PC-3 (cell line): Measurements from ENCODE around the gene ZNF576. TPM values are rescaled to one million over a fixed set of nuclear protein-coding genes. Genes with fewer than 3 reads are reported as not detected.

ENCODE experiments used
- ATAC-seq: fragments of 200-7000 bp; cut with Tn5 transposase; 2 replicates; pipeline ENCODE4 v1.9.1; 2020; ENCODE audit warnings: mild to moderate bottlenecking, moderate library complexity
- BruUV-seq: library from RNA; stranded (reverse); fragments of 400-500 nt; replicated peaks from 2 replicates; lab custom pipeline; 2021; lab: Mats Ljungman, UMichigan
- CTCF ChIA-PET: fragments of 300-600 bp; sonication (Branson Sonifier 250); formaldehyde crosslinking; loops from one replicate; lab custom pipeline; 2022; ENCODE audit warnings: antibody characterized with exemption; lab: Charles Lee
- POLR2A ChIA-PET: fragments of 300-600 bp; sonication (Branson Sonifier 250); formaldehyde crosslinking; loops from one replicate; lab custom pipeline; 2022; ENCODE audit warnings: antibody characterized with exemption; ENCODE audit not compliant: unreplicated experiment; lab: Charles Lee
- DNase-seq: peaks from one replicate; pipeline ENCODE4 v3.0.0-alpha.2; 2015
- H2AFZ ChIP-seq: fragments of 300-600 bp; sonication (generic); 2 replicates; pipeline ENCODE4 v1.6.0; 2016; ENCODE audit warnings: antibody characterized with exemption, low read length
- H3F3A ChIP-seq: fragments of 300-600 bp; sonication (generic); one replicate; pipeline ENCODE4 v1.6.0; 2017; ENCODE audit warnings: antibody characterized with exemption, low read length, control low read depth, mild to moderate bottlenecking; ENCODE audit not compliant: unreplicated experiment
- H3K27ac ChIP-seq: fragments of 300-600 bp; sonication (generic); 2 replicates; pipeline ENCODE4 v1.5.1; 2016; ENCODE audit warnings: mild to moderate bottlenecking, low read length
- H3K27me3 ChIP-seq: fragments of 300-600 bp; sonication (generic); 2 replicates; pipeline ENCODE4 v1.6.1; 2016; ENCODE audit warnings: low read length, mixed read lengths
- H3K36me3 ChIP-seq: fragments of 300-600 bp; sonication (generic); 2 replicates; pipeline ENCODE4 v1.6.1; 2016; ENCODE audit warnings: low read depth, mixed run types, low read length, mixed read lengths
- H3K4me1 ChIP-seq: fragments of 300-600 bp; sonication (generic); 2 replicates; pipeline ENCODE4 v1.5.1; 2016; ENCODE audit warnings: low read length; ENCODE audit not compliant: insufficient read depth
- H3K4me2 ChIP-seq: fragments of 300-600 bp; sonication (generic); 2 replicates; pipeline ENCODE4 v1.6.0; 2016; ENCODE audit warnings: low read length
- H3K4me3 ChIP-seq: fragments of 300-600 bp; sonication (generic); 2 replicates; pipeline ENCODE4 v1.5.1; 2016; ENCODE audit warnings: mild to moderate bottlenecking, low read length, mixed read lengths
- H3K79me2 ChIP-seq: fragments of 300-600 bp; sonication (generic); 2 replicates; pipeline ENCODE4 v1.6.1; 2017; ENCODE audit warnings: low read length, mixed read lengths
- H3K9ac ChIP-seq: fragments of 300-600 bp; sonication (generic); 2 replicates; pipeline ENCODE4 v1.6.0; 2016; ENCODE audit warnings: mild to moderate bottlenecking, low read length
- H3K9me2 ChIP-seq: fragments of 300-600 bp; sonication (generic); replicated peaks from 2 replicates; pipeline ENCODE4 v1.6.1; 2016; ENCODE audit warnings: mixed run types, low read length, mixed read lengths
- H3K9me3 ChIP-seq: fragments of 300-600 bp; sonication (generic); 2 replicates; pipeline ENCODE4 v1.6.1; 2016; ENCODE audit warnings: low read length, mixed read lengths
- H4K20me1 ChIP-seq: fragments of 300-600 bp; sonication (generic); 2 replicates; pipeline ENCODE4 v1.6.1; 2016; ENCODE audit warnings: low read length, mixed read lengths
- EZH2 ChIP-seq: fragments of 300-600 bp; sonication (generic); IDR thresholded peaks from one replicate; pipeline ENCODE4 v1.6.1; 2017; ENCODE audit warnings: antibody characterized with exemption, mild to moderate bottlenecking, low read length; ENCODE audit not compliant: unreplicated experiment
- EZH2phosphoT487 ChIP-seq: fragments of 300-600 bp; sonication (generic); IDR thresholded peaks from 2 replicates; pipeline ENCODE4 v1.6.1; 2018; ENCODE audit warnings: mild to moderate bottlenecking, antibody characterized with exemption, low read length, borderline replicate concordance
- intact Hi-C: fragments of 100-400 bp; cut with micrococcal nuclease; formaldehyde crosslinking; loops from 2 replicates; pipeline ENCODE4 v1.9.0; 2023
- total RNA-seq: library from RNA; depleted of rRNA; stranded (reverse); fragments of >200 nt; gene quantifications from 2 replicates; pipeline ENCODE4 v1.2.3, GENCODE V29; 2014
- TF ChIP-seq, protein P1 (sequence below): fragments of 300-600 bp; sonication (generic); conservative IDR thresholded peaks from 2 replicates; pipeline ENCODE4 v1.5.1; 2017; ENCODE audit warnings: antibody characterized with exemption, low read depth, mild to moderate bottlenecking, low read length

ZNF576 gene
- total RNA-seq, 1 experiment from 2014 or later: 14.7 TPM

DNA sequence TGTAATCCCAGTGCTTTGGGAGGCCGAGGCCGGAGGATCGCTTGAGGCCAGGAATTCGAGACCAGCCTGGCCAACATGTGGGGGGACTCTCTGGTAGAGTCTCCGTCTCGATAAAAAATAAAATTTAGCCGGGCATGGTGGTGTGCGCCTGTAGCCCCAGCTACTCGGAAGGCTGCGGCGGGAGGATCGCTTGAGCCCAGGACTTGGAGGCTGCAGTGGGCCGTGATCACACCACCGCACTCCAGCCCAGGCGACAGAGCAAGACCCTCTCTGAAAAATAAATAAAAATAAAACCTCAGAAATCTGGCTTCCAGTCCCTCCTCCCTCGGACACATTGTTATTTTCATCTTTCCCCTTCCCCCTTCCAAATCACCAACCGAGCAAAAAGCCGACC, 793 bp upstream of the ZNF576 start:
- intact Hi-C loops: loop anchor here (2.0 kb wide), 1 partner anchor 61 kb away; no protein-coding TSS in a partner anchor
- peak overlapping the region; percentile 10; the same call in 1 of the 2 replicates for H3K27ac ChIP-seq
- peaks cover 14% of the 10 kb centered on the region for H3K4me1 ChIP-seq
- H3K27me3 ChIP-seq: no peaks in the 10 kb centered on the region
- CTCF ChIA-PET: interaction anchor here (0.5 kb wide), 1 partner anchor 131 kb away, joined by 3 read pairs; no protein-coding TSS in a partner anchor
- ATAC-seq: peak; percentile 10; the same call in 1 of the 2 replicates
- H3K79me2 ChIP-seq: peaks cover 47% of the 10 kb centered on the region
- no peaks in the 10 kb centered on the region for H3K9me2 ChIP-seq
- POLR2A ChIA-PET: interaction anchor here (0.5 to 1.1 kb wide), 2 partner anchors 42 to 73 kb away, joined by 3 to 6 read pairs; no protein-coding TSS in a partner anchor
- BruUV-seq: TSS peak; percentile 84
- H3K4me3 ChIP-seq: peak overlapping the region; percentile 78
- H3K9me3 ChIP-seq: no peaks in the 10 kb centered on the region
- no peaks in the 10 kb centered on the region for H3F3A ChIP-seq
- H3K36me3 ChIP-seq: no peaks in the 10 kb centered on the region; the same call in 1 of the 2 replicates
- H2AFZ ChIP-seq: peak overlapping the region; percentile 88
- DNase-seq: no peak
- H4K20me1 ChIP-seq: no peaks in the 10 kb centered on the region
- H3K9ac ChIP-seq: peak overlapping the region; percentile 81
- H3K4me2 ChIP-seq: peak overlapping the region; percentile 93
- TF ChIP-seq, protein P1, sequence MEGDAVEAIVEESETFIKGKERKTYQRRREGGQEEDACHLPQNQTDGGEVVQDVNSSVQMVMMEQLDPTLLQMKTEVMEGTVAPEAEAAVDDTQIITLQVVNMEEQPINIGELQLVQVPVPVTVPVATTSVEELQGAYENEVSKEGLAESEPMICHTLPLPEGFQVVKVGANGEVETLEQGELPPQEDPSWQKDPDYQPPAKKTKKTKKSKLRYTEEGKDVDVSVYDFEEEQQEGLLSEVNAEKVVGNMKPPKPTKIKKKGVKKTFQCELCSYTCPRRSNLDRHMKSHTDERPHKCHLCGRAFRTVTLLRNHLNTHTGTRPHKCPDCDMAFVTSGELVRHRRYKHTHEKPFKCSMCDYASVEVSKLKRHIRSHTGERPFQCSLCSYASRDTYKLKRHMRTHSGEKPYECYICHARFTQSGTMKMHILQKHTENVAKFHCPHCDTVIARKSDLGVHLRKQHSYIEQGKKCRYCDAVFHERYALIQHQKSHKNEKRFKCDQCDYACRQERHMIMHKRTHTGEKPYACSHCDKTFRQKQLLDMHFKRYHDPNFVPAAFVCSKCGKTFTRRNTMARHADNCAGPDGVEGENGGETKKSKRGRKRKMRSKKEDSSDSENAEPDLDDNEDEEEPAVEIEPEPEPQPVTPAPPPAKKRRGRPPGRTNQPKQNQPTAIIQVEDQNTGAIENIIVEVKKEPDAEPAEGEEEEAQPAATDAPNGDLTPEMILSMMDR: no peak
- TF ChIP-seq EZH2 (no peak), EZH2phosphoT487 (no peak)

DNA sequence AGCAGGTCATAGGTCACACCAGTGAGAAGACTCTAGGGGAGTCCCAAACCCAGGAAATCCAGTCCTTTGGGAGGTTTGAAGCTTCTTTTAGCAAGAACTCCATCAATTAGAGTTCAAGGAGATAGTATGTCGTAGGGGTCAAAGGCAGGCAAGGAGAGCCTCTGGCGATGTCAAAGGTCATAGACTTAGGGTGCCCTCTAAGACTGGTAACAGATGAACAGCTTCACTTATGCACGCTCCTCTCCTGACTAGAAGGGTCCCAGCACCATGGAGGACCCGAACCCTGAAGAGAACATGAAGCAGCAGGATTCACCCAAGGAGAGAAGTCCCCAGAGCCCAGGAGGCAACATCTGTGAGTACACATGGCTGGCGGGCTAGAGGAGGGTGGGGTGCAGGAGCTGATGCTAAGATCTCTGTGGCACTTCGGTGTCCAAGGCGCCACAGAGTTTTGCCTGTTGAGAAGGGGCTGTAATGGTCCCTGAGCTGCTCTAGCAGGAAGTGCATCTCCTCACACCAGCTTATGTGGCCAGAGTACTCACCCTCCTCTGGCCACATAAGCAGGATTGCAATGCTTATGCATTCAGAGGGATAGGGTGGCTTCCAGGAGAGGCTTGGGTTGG, 557 bp downstream of the ZNF576 start:
- BruUV-seq: no TSS peak
- Histone ChIP-seq H3K9ac (peak overlapping the region; percentile 86), H4K20me1 (no peaks in the 10 kb centered on the region), H3K79me2 (peaks cover 47% of the 10 kb centered on the region), H3K9me3 (no peaks in the 10 kb centered on the region), H3K9me2 (no peaks in the 10 kb centered on the region), H3F3A (no peaks in the 10 kb centered on the region), H3K4me3 (peak overlapping the region; percentile 78), H3K4me1 (peaks cover 14% of the 10 kb centered on the region), H2AFZ (peak overlapping the region; percentile 85), H3K27me3 (no peaks in the 10 kb centered on the region), H3K4me2 (peak overlapping the region; percentile 91), H3K36me3 (no peaks in the 10 kb centered on the region; the same call in 1 of the 2 replicates), H3K27ac (peak overlapping the region; percentile 80)
- ChIA-PET CTCF (interaction anchor here (0.5 kb wide), 1 partner anchor 1308 kb away, joined by 6 read pairs; no protein-coding TSS in a partner anchor), POLR2A (no interaction called here)
- intact Hi-C loops: loop anchor here (1.0 kb wide), 1 partner anchor 22 kb away; the partner anchor contains the start of genes PINLYP and XRCC1
- TF ChIP-seq EZH2 (no peak), EZH2phosphoT487 (no peak)
- TF ChIP-seq, protein P1: no peak
- ATAC-seq (no peak), DNase-seq (no peak)

DNA sequence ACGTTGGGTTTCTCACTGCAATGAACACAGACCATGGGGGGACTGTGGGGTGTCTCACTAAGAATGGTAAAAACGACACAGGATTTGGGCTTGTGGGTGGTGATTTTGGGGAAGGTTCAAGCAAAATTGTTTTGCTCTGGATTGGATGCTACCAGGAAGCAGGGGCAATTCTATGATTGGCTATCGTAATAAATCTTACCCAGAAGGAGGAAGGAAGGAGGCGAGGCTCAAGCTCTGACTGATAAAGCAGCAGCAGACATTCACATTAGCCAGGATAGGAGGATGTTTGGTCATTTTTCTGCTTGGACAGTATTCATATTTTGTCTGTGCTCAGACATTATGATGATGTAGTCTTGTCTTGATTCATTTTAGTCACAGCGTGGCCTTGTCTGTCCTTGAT, 1.5 kb downstream of the ZNF576 start:
- peaks cover 47% of the 10 kb centered on the region for H3K79me2 ChIP-seq
- TF ChIP-seq EZH2phosphoT487: no peak
- TF ChIP-seq, protein P1: no peak
- no peak for TF ChIP-seq EZH2
- intact Hi-C loops: no loop called here
- H3K9me2 ChIP-seq: no peaks in the 10 kb centered on the region
- BruUV-seq: no TSS peak
- peak overlapping the region; percentile 91 for H3K4me2 ChIP-seq
- POLR2A ChIA-PET: no interaction called here
- H2AFZ ChIP-seq: no peak overlapping the region
- DNase-seq: no peak
- no peak overlapping the region for H3K27ac ChIP-seq
- CTCF ChIA-PET: no interaction called here
- no peak for ATAC-seq
- no peaks in the 10 kb centered on the region for H3K9me3 ChIP-seq
- no peaks in the 10 kb centered on the region for H4K20me1 ChIP-seq
- peak overlapping the region; percentile 78 for H3K4me3 ChIP-seq
- no peaks in the 10 kb centered on the region for H3K27me3 ChIP-seq
- peaks cover 14% of the 10 kb centered on the region for H3K4me1 ChIP-seq
- H3K36me3 ChIP-seq: no peaks in the 10 kb centered on the region; the same call in 1 of the 2 replicates
- H3F3A ChIP-seq: no peaks in the 10 kb centered on the region
- no peak overlapping the region for H3K9ac ChIP-seq
